H1 (cell line): ENCODE data around the gene DCTPP1. TPM values are rescaled to one million over a fixed set of nuclear protein-coding genes. Genes with fewer than 3 reads are reported as not detected.

Experiments
- CBX8 ChIP-seq: fragments of 300-800, 300-1000 bp; sonication (generic); IDR thresholded peaks from 2 replicates; pipeline ENCODE4 v1.7.1; 2016; ENCODE audit warnings: low read depth, low read length, borderline replicate concordance
- CHD2 ChIP-seq: IDR thresholded peaks from 2 replicates; pipeline ENCODE4 v1.6.1; 2012; ENCODE audit warnings: low read length, improper control_type of control experiment
- CREB1 ChIP-seq: IDR thresholded peaks from 2 replicates; pipeline ENCODE4 v1.6.1; 2012; ENCODE audit warnings: inconsistent platforms
- EZH2 ChIP-seq: fragments of 200-600 bp; sonication (generic); IDR thresholded peaks from 2 replicates; pipeline ENCODE4 v1.7.1; 2012; ENCODE audit warnings: low read depth, mild to moderate bottlenecking, moderate library complexity, low read length, inconsistent platforms; ENCODE audit not compliant: severe bottlenecking
- SAP30 ChIP-seq: fragments of 300-600 bp; sonication (generic); IDR thresholded peaks from 2 replicates; pipeline ENCODE4 v1.7.1; 2012; ENCODE audit warnings: low read length, moderate library complexity, mild to moderate bottlenecking, inconsistent platforms; ENCODE audit not compliant: insufficient read depth, insufficient replicate concordance
- polyA plus RNA-seq, 7 experiments: library from polyadenylated mRNA; depleted of rRNA in 3 of 7; stranded (reverse) in 5 of 7; unstranded in 2 of 7; fragments of >200 nt in 5 of 7; fragments of 200-250 nt in 2 of 7; gene quantifications; 1 replicate in 5 of 7; 2 replicates in 1 of 7; 4 replicates in 1 of 7; pipeline versions ENCODE4 v1.2.1 to v1.2.3, GENCODE V29; 2011 to 2013; ENCODE audit warnings: missing spikeins in 2 of 7, mixed read lengths in 2 of 7
- total RNA-seq: library from RNA; stranded (reverse); fragmentation: NEBNext Ultra II Directional; extraction: Animal tissue kit (Norgen Biotek cat#: 25700); gene quantifications from 2 replicates; pipeline ENCODE4 v1.2.1, GENCODE V29; 2021
- TF ChIP-seq, protein P1 (sequence below): IDR thresholded peaks from 2 replicates; pipeline ENCODE4 v1.6.1; 2011; ENCODE audit warnings: low read length, improper control_type of control experiment

DCTPP1 gene
- total and polyA plus RNA-seq, 2 of the 8 experiments (the other 6 are each of a cell fraction or from before 2014, with no cell fraction given): 94.5 to 103 TPM

DNA sequence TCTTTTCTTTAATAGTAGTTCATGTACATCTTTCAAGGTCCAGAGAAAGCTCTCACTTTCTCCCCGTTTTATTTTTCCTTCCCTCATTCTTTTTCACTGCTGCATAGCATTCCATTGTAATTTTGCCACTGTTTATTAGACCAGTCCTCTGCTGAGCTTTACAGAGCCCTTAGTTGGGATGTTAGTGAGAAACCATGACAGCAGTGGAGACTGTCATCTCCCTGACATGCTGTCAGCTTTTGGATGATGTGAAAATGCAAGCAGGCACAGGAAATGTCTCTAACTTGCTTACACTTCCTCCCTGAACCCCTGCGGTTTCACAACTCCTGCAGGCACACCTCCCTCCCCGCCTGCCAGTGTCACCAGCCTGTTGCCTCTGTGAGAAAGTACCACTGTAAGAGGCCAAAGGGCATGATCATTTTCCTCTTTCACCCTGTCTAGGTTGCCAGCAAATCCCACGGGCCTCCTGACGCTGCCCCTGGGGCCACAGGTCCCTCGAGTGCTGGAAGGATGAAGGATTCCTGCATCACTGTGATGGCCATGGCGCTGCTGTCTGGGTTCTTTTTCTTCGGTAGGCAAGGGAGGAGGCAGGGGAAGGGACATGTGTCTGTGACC is 42.6 kb upstream of the DCTPP1 start, which contains the start of gene ITGAL (continued):
- TF ChIP-seq EZH2 (no peak), CREB1 (no peak), SAP30 (no peak), CBX8 (no peak), CHD2 (no peak)
- TF ChIP-seq, protein P1, sequence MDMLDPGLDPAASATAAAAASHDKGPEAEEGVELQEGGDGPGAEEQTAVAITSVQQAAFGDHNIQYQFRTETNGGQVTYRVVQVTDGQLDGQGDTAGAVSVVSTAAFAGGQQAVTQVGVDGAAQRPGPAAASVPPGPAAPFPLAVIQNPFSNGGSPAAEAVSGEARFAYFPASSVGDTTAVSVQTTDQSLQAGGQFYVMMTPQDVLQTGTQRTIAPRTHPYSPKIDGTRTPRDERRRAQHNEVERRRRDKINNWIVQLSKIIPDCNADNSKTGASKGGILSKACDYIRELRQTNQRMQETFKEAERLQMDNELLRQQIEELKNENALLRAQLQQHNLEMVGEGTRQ: no peak
